UCSD-AML1 (cell line): ENCODE results near the gene CDX1.

Source experiments
- DNase-seq: peaks from one replicate; lab custom pipeline; 2025; ENCODE audit not compliant: unreplicated experiment; lab: John Stamatoyannopoulos, UW

CDX1 gene

DNA sequence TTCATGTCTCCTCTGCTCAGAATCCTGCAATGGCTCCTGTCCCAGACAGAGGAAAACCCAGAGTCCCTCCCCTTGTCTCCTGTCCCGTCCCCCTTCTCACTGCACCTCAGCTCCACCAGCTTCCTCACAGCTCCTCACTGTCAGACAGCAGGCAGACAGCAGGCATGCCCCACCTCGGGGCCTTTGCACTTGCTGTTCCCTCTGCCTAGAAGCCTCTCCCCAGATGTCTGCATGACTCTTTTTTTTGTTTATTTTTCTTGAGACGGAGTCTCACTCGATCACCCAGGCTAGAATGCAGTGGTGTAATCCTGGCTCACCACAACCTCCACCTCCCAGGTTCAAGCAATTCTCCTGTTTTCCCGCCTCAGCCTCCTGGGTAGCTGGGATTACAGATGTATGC, 14.4 kb downstream of the CDX1 start:
- DNase-seq, result no peak

DNA sequence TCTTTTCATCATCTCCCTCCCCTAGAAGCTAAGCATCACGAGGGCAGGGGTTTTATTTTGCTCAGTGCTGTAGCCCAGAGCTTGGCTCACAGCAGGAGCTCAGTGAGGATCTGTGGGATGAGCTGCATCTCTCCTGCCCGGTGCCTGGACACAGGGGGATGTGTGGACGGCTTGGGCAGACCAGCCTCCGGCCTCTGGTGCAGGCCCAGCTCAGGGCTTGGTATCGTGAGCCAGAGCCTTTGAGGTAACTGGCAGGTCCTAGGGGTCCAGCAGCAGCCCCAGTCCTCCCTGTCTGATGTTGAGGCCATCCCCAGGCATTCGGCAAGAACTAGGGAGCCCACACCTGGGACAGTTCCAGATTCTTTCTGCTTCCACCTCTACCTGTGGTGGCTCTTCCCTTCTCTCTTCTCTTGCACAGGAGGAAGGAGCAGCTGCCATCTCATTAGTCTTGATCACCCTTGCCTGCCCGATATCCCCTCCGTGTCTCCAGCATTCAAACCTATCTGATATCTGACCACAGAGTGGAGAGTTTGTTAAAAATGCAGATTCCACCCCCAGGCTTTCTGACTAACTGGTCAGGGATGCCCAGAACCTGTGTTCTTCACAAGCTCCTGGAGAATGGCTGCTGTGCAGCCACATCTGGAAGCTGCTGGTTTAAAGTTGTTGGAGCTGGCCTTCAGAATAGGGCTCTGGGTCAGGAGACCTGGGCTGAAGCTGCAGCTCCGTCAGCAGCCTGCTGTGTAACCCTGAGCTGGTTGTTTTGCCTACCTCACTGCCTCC, 15.4 kb downstream of the CDX1 start:
- no peak for DNase-seq

DNA sequence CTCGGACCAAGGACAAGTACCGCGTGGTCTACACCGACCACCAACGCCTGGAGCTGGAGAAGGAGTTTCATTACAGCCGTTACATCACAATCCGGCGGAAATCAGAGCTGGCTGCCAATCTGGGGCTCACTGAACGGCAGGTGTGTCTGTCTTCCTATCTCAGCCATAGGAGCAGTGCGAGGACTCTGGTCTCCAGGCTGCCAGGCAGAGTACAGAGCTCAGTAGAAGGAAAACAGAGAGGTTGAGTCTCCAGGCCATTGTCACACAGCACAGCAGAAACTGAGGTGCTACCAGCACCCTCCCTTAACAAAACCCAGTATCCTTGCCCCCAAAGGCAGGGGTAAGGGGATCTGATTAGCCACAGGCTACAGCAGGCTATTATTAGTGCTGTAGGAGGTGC, 16.2 kb downstream of the CDX1 start:
- no peak for DNase-seq

DNA sequence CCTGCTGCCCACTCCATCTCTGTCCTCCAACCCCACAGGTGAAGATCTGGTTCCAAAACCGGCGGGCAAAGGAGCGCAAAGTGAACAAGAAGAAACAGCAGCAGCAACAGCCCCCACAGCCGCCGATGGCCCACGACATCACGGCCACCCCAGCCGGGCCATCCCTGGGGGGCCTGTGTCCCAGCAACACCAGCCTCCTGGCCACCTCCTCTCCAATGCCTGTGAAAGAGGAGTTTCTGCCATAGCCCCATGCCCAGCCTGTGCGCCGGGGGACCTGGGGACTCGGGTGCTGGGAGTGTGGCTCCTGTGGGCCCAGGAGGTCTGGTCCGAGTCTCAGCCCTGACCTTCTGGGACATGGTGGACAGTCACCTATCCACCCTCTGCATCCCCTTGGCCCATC, 16.9 kb downstream of the CDX1 start:
- no peak for DNase-seq

DNA sequence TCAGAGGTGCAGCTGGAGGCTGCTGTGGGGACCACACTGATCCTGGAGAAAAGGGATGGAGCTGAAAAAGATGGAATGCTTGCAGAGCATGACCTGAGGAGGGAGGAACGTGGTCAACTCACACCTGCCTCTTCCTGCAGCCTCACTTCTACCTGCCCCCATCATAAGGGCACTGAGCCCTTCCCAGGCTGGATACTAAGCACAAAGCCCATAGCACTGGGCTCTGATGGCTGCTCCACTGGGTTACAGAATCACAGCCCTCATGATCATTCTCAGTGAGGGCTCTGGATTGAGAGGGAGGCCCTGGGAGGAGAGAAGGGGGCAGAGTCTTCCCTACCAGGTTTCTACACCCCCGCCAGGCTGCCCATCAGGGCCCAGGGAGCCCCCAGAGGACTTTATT, 17.4 kb downstream of the CDX1 start:
- DNase-seq, result no peak

DNA sequence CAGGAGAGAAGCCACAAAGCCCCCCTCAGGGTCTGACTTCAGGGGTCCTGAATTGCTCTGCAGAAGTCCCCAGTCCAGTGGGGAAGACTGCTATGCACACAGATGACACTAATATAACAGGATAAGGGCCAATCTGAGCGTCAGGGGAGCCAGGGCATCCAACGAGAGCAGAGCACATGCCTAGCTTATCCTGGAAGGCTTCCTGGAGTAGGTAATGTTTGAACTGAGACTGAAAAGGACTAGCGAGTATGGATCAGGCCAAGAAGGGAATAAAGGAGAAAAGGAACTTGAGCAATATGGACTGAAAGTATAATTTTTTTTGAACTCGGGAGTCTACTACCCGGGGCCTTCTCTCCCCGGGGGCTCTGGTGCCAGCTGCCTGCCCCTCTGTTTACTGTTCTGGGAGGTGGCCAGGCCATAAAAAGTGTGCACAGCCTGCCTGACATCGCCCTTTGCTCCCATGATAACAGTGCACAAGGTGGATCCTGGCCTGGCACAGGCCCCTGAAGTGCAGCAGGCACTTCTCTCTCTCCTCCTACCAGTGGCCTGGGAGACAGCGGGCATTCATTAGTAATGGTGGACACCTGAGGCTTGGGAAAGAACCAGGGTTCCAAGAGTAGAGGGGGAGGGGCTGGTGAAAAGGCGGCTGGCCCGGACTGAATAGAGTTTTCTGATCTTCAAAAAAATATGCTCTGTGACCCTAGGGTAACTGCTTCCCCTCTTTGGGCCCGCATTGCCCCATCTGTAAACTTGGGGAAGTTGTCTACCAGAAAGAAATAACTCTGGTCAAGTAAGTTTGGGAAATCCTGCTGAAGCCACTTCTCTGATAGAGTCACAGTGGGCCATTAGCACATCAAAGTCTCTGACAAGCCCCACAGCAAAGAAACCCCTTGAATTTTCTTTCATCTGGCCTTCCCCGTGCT, 18.7 kb downstream of the CDX1 start:
- no peak for DNase-seq

DNA sequence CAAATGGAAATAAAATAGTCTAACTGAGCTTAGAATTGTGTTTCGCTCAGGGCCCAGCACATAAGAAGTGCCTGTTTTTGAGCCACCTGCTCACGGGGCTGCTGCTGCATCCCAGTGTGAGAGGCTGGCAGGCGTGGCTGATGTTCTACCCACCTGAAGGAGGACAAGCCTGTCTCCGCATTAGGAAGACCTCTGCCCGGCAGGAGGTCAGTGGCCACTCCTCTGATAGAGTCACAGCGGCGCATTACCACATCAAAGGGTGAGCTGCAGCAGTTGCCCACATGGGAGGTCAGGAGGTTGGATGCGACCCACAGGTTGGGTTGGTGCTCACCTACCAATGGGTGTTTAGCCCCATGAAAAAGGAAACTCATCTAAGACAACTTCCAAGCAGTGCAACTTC, 19.6 kb downstream of the CDX1 start:
- no peak for DNase-seq

DNA sequence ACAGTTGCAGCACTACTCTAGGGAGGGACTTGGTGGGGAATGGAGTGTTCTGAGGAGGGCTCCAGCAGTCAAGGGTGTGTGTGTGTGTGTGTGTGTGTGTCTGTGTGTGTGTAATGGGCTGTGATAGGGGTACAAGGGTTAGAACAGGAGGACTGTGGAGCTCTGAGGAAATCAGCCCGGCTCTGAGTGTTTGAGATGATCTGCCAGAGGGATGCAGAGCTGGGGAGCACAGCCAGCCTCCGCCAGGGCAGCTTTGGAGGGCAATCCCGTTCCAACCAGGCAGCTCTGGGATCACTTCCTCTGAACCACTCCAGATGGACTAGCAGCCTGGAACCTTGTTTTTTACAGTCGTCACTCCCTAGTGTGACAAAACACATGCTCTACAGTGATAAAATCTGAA, 20.3 kb downstream of the CDX1 start:
- no peak for DNase-seq

DNA sequence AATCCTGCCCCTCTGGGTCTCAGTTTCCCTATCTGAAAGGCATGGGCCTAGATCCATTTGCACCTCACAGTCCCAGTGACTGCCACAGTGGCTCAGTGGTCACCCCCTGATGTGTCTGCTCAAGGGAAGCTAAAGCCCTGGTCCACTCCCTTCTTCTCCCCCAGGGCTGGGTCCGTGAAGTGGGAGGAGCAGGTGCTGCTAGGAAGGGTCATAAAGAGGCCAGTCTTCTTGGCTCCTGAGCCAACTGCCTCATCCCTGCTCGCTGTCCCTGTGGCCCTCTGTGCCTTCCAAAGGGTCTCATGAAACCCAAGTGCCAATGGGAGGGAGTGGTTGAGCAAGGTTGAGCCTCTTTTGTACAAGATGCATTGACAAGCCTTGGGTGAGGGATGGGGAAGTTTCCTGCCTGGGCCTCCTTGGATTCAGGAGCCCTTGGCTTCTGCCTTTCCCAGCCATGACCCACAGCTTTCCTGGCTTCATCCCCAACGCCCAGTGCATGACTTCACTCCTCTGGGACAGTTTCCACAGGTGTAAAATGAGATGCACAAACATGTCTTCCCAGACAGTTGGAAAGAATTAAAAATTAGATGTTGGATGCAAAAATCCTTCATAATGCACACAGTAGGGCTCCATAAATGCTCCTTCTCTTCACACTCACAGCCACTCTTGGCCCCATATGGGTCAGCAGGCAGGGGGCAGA, 21.7 kb downstream of the CDX1 start:
- no peak for DNase-seq

DNA sequence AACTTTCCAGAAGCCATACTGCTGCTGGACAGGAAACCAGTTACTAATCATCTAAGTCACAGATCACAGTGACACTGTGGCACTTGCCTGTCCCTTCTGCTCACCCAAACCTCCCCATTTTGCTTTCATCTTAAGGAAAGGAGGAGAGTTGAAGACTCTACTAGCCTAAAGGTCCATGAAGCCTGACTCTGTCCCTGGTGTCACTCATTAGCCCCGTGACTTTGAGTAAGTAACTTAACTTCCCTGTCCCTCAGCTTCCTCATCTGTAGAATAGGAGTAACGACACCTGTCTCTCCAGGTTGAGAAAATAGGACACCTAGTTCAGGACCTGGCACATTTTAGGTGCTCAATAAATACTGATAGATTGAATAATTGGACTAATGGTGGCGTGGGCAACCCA, 22.7 kb downstream of the CDX1 start:
- no peak for DNase-seq

DNA sequence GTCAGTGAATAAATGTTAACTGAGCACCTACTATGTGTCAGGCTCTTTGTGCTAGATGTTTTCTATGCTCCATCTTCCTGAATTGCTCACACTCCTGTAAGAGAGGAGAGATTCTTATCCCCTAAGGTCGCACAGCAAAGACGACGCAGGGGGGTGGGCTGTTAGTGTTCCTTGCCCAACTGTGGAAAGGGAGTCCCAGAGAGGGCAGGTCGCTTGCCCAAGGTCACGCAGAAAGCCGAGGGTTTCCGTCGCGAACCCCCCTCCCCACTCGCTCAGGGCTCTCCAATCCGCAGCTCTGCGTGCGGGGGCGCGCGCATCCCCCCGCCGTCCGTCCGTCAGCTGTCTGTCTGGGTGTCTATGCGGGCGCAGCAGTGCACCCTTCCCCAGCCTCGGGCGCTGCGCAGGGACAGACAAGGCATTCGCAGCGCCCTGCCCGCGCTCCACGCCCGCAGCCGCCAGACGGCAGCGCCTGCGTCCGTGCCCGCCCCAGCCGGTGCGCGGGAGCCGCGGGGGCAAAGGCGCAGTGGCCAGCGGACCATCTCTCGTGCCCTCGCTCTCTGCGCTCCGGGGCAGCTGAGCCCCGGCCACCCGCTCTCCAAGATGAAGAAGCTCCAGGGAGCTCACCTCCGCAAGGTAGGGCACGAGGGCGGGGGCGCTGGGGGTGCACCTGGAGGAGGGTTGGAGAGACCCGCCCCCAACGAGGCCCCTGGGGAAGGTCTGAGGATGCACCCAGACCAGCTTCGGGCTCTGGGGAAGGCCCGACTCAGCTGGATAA, 23.3 kb downstream of the CDX1 start, which contains the start of gene SLC6A7:
Gene SLC6A7 (plus strand): TSS at position 335 of the 775 bp plus-strand sequence. CDS start 266 bp downstream, at position 601.
- no peak for DNase-seq

DNA sequence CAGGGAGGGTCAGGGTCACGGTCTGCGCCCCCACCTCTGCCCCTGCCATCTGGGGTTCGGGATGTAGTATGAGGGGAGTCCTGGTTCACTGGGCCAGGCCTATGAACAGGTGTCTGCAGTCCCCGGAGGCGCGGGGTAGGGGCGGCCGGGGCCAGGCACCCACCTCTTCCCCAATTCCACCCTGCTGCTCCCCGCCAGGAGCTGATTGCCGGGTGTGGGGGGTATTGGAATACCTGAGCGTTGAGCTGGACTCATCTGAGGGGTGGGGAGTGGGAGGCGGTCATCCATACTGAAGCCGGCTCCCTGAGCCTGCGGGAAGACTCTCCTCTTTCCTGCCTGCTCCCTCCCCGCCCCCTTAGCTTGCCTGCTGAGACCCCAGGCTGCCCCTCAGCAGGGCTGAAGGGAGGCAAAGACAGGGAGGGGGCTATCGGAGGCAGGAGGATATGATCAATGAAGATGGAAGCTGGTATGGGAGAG, 24.0 kb downstream of the CDX1 start:
- no peak for DNase-seq

DNA sequence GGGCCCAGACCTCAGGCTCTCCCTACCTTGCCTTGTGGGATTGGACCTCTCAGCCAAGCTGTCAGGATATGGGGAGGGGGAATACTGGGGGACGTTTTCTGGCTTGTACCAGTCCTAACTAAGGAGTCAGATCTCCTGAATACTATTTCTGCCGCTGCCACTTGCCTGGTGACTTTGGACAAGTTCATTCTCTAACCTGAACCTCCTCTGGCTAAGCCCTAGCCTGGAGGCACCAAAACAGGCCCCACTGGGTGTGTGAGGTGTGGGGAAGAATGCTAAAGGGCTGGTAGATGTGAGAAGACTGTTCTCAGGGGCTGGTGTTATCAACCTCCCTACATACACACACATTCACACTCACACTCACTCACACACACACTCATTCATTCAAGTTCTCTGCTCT, 24.4 kb downstream of the CDX1 start:
- no peak for DNase-seq

DNA sequence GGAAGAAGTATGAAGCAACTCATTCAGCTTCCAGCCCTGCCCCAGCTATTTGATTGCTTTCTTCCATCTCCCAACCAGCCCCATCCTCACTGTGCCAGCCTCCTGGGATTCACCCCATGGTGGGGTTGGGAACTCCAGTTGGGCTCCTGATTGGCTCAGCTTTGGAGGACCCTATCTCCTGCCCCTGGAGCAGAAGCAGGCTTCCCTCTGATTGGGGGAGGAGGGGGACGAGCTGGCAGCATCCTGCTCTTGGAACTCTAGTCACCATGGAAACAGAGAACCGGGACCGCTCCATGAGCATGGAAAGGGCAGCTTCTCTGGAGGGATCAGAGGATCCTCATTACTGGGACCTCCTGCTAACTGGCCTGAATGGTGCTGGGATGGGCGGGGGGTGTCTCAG, 25.9 kb downstream of the CDX1 start:
- DNase-seq, result no peak

DNA sequence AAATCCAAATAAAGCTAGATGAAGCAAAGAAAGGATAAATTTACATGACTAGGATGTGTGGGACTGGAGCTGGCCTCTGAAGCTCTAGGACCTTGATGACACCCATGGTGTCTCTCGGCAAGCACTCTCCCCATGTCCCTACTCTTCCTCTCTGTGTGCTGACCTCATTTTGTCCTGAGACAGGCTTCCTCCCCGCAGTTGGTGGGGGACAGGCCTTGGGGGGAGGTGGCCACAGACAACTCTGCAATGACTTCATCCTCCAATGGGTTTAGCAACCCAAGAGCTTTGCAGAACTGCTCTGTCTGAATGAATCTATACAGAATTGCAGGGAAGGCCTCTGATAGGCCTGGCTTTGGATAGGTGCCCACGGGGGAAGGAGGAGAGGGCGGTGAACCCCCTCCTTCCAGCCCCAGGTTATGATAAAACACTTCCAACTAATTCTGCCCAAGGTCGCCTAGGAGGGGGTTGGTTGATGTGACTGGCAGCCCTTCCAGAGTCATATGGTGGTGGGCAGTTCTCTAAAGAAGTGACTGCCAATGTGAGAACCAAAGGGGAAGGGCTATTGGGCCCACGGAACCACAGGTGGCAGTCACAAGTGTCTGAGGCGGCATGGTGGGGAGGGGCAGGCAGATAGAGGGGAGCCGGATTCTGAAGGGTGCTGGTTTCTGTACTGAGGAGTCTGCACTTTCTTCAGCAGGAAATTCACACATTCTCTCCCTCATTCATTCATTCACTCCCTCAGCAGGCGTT, 29.3 kb downstream of the CDX1 start:
- no peak for DNase-seq

DNA sequence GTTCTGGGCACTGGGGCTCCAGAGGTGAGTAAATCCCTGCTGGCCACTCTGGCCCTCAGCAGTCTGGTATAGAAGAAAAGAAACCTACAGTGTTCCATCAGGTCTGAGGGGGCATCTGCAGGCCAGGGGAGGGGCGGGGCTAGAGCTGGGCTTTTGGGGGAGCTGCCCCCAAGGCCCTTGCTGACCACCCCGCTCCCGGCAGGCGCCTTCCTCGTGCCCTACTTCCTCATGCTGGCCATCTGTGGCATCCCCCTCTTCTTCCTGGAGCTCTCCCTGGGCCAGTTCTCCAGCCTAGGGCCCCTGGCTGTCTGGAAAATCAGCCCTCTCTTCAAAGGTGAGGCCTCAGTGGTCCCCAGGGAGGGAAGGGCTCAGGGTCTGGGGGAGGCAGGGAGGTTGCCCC, 29.9 kb downstream of the CDX1 start:
- no peak for DNase-seq

DNA sequence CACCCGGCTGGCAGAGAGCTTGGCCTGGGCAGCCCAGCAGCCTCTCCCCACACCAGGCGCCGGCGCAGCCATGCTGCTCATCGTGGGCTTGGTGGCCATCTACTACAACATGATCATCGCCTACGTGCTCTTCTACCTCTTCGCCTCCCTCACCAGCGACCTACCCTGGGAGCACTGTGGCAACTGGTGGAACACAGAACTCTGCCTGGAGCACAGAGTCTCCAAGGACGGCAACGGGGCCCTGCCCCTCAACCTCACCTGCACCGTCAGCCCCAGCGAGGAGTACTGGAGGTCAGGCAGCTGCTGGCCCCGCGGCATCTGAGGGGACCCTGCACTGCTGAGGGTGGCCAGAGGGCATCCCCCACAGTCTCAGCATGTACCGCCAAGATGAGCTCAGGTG, 30.4 kb downstream of the CDX1 start:
- DNase-seq, result no peak

DNA sequence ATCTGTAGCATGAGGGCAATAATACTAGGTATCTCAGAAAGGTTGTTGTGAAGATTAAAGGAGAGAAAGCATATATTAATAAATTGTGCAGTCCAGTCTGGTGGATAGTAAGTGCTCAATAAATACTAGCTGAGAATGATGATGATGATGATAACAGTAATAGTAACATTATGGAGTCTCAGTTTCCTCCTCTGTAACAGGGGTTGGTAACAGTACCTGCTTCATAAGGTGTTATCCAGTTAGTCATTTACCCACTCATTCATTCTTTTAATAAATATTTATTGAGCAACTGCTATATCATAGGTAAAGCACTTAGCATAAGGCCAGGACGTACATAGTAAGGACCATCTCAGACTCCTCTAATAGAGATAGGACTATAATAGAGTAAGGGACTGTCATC, 30.9 kb downstream of the CDX1 start:
- DNase-seq, result no peak

DNA sequence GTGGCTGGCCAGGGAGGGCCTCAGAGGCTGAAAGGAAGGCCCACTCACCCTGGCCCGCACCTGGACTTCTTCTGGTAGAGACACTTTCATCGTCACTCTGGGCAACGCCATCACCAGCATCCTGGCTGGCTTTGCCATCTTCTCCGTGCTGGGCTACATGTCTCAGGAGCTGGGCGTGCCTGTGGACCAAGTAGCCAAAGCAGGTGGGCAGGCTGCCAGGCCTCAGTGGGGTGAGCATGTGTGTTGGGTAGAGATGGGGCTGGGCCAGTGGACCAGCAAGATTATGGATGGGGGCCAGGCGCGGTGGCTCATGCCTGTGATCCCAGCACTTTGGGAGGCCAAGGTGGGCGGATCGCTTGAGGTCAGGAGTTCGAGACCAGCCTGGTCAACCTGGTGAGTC, 35.9 kb downstream of the CDX1 start:
- no peak for DNase-seq
